ENCODE data around the gene MCTP1. TPM values are rescaled to one million over a fixed set of nuclear protein-coding genes. Genes with fewer than 3 reads are reported as not detected.

Gene MCTP1
- total RNA-seq, 1 experiment from 2014 or later: 5.6 TPM

- TF ChIP-seq JAZF1 (CRISPR knock-in tag; IDR thresholded peaks at IDR 0.05) (no peak), NFE2L1 (CRISPR knock-in tag; IDR thresholded peaks at IDR 0.05) (no peak)
These were observed 473.6 kb downstream of the MCTP1 start (continued) for GRCh38 chr5:94811331-94811730.

- Mint-ChIP-seq H3K9me3 (no peaks in the 10 kb centered on the region), H3K27me3 (ENCODE audit: low read depth) (no peaks in the 10 kb centered on the region), H3K4me1 (peaks cover 7% of the 10 kb centered on the region; the same call in 1 of the 2 replicates), H3K36me3 (no peaks in the 10 kb centered on the region), H3K4me3 (no peak overlapping the region), H3K27ac (no peak overlapping the region)
- TF ChIP-seq AFF4 (CRISPR knock-in tag; IDR thresholded peaks at IDR 0.05; ENCODE audit: borderline replicate concordance) (no peak), CBFB (CRISPR knock-in tag; IDR thresholded peaks at IDR 0.05; ENCODE audit: low read depth) (no peak), PRRX2 (CRISPR knock-in tag; IDR thresholded peaks at IDR 0.05) (no peak), NFYB (CRISPR knock-in tag; conservative IDR thresholded peaks at IDR 0.05; ENCODE audit: low read depth) (no peak), PRDM15 (CRISPR knock-in tag; IDR thresholded peaks at IDR 0.05) (no peak), ZNF416 (CRISPR knock-in tag; IDR thresholded peaks at IDR 0.05) (no peak), MYBL2 (CRISPR knock-in tag; IDR thresholded peaks at IDR 0.05) (no peak), ATF3 (CRISPR knock-in tag; conservative IDR thresholded peaks at IDR 0.05) (no peak), NFATC4 (CRISPR knock-in tag; IDR thresholded peaks at IDR 0.05) (no peak), ZNF396 (CRISPR knock-in tag; IDR thresholded peaks at IDR 0.05; ENCODE audit: borderline replicate concordance) (no peak), ZNF219 (CRISPR knock-in tag; IDR thresholded peaks at IDR 0.05; ENCODE audit: borderline replicate concordance) (no peak), NR1H2 (CRISPR knock-in tag; IDR thresholded peaks at IDR 0.05) (no peak), E2F4 (CRISPR knock-in tag; IDR thresholded peaks at IDR 0.05; ENCODE audit: borderline replicate concordance, low read depth) (no peak), KAT7 (CRISPR knock-in tag; IDR thresholded peaks at IDR 0.05; ENCODE audit: borderline replicate concordance) (no peak), GRHL2 (CRISPR knock-in tag; IDR thresholded peaks at IDR 0.05; ENCODE audit: insufficient replicate concordance, severe bottlenecking) (no peak), IRF1 (CRISPR knock-in tag; IDR thresholded peaks at IDR 0.05) (no peak), ATF1 (CRISPR knock-in tag; IDR thresholded peaks at IDR 0.05) (no peak)
- TF ChIP-seq, protein P1, sequence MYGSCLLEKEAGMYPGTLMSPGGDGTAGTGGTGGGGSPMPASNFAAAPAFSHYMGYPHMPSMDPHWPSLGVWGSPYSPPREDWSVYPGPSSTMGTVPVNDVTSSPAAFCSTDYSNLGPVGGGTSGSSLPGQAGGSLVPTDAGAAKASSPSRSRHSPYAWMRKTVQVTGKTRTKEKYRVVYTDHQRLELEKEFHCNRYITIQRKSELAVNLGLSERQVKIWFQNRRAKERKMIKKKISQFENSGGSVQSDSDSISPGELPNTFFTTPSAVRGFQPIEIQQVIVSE (CRISPR knock-in tag; IDR thresholded peaks at IDR 0.05; ENCODE audit: borderline replicate concordance): no peak
- POLR2A ChIA-PET: no interaction called here
- ATAC-seq: no peak
- DNase-seq (ENCODE audit: low spot score): no peak
- CTCF ChIA-PET: interaction anchor here (1.3 to 2.4 kb wide), 2 partner anchors 21 to 73 kb away, joined by 3 to 7 read pairs; no protein-coding TSS in a partner anchor
These were observed 474.0 kb downstream of the MCTP1 start for GRCh38 chr5:94810877-94811276.

Measured in WTC11 (cell line).